Activated T-cell treated with anti-CD3 and anti-CD28 coated beads for 4 hours (primary cell): ENCODE results near the gene TPBGL.

Source experiments
- DNase-seq: peaks from one replicate; pipeline ENCODE4 v3.0.0-alpha.2; 2020

TPBGL gene

DNA sequence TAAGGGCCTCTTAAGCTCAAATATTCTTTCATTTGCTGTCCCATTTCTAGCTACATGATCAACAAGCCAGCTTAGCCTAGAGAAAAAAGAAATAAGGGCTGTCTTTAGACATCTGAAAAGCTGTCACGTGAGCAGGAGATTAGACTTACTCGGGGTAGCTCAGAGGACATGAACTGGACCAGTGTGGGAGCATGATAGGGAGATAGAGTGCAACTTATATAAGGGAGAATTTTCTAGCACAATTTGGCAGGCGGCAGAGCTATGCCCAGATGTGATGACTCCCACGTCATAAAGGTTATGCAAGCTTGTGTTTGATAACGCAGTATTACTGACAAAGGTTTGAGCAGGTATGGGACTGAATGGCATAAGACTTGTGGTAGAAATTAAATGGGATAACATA lies 28.2 kb upstream of the TPBGL start:
- DNase-seq: no peak

DNA sequence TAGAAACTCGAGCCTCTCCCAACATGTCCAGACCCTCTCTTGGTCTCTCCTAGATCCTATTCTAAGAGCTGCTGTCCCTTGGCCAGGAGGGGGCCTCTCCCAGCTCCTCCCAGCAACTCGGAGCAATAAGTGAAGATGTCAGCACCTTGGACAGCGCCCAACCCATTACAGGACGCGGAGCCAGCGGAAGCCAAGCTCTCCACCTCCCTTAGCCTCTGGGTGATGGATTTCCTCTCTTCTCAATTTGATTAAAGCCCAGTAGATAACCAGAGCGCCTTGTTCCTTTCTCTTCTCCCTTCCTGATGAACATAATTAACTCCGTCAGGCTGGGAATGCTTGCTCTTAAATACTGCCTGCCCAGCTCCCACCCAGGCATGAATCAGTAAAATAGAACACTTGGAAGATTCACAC lies 26.2 kb upstream of the TPBGL start:
- DNase-seq: peak; percentile 52

DNA sequence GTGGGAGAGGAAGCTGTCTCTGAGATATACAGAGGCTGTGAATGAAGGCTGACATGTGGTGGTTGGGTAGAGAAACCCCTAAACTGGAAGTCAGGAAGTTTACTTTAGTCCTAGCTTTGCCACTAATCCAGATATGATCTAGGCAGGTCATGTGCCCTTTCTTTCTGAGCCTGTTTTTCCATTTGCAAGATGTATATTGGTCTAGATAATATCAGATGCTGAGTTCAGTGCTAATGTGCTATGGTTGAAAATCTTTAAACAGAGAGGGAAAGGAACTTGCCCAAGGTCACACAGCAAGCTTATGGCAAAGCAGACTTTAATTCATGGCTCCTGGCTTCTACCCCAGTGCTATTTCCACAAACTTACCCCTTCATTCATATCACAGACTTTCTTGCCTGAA lies 25.7 kb upstream of the TPBGL start:
- DNase-seq: no peak

DNA sequence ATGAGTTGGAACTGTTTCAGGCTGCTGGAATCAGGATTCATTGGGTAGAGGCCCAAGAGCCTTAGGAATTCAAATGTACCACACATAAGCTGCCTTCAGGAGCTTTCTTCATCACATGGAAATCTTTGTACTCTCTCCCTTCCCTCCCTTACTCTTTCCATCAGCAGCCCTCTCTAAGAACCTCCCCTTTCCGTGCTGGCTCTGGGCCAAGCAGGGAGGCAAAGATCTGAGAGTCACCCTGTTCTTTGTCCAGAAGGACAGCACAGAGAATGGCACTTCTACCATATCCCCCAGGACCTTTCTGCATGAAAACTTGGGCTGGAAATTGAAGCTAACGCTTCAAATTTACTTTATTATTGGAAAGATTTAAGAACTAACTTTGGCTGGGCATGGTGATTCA lies 20.7 kb upstream of the TPBGL start:
- no peak for DNase-seq

DNA sequence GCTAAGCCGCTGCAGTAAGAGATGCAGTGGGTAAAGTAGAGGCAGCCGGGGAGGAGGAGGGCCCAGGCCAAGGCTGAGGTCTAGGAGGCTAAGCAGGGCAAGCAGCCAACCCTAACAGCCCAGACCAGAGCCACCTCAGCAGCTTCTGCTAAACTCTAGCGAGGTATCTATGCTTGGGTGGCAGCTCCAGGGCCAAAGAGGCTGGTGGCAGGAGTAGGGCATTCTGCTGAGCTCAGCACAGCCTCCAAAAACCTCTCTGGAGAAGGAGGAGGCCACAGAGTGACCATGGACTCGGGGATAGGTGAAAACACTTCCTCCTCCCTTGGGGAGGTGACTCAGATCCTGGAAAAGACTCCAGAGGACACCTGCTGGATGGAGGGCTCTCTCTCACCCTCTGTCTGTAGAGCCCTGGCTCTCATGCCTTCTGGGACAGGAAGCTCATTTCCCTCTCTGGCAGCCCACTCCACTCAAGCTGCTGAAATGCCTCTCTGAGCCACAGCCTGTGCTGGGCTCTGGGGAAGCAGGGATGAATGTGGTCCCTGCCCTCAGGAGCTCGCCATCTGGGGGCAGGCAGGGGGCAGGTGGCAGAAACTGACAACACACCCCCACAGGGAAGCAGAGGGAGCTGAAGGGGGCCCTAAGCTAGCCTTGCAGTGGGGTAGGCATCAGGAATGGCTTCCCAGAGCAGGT lies 16.5 kb upstream of the TPBGL start:
- DNase-seq: no peak

DNA sequence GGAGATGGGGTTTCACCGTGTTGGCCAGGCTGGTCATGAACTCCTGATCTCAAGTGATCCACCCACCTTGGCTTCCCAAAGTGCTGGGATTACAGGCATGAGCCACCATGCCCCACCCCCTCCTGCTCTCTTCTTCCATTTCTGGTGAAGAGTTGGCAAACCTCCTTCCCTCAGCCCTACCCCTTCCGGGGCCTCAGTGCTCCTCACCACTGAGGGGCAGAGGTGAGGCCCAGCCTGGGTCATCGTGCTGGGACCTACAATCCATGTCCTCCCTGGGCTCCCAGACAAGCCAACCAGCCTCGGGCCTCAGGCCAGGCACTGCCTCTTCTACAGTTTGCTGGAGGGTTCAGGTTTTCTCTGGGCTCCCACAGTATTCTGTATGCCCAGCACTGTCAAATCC lies 14.8 kb upstream of the TPBGL start:
- no peak for DNase-seq

DNA sequence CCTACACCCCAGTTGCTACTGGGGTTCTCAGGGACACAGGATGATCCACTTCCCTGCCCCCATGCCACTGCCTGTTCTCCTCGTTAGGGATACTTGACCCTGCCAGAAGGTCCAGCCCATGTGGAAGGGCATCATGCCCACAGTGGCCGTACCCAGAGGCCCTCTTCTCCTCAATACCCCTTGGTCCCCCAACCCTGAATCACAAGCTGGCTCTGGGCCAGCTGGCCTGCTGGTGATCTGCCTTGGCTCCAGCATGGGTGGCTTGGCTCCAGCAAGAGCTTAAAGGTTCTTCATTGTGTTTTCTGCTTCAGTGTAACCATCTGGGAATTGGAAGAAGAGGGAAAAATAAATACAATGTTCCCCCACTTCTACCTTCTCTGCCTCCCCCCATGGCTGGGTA lies 11.1 kb upstream of the TPBGL start:
- no peak for DNase-seq

DNA sequence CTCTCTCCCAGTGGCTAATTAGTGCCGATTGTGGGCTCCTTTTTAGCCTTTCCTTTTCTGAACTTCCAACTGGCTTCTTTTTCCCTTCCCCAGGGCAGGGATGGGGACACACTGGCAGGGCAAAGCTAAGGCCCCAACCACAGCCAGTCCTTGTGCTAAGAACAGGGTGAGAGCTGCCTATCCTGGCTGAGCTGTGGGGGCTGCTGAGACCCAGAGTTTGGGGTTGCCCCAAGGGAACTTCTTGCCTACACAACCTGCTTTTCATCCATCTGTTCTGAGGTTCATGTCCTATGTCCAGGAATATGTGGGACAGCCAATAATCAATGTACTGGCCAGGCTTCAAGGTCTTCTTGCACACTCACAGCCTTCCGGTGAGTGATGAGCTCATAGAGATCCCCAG lies 10.0 kb upstream of the TPBGL start:
- DNase-seq: no peak

DNA sequence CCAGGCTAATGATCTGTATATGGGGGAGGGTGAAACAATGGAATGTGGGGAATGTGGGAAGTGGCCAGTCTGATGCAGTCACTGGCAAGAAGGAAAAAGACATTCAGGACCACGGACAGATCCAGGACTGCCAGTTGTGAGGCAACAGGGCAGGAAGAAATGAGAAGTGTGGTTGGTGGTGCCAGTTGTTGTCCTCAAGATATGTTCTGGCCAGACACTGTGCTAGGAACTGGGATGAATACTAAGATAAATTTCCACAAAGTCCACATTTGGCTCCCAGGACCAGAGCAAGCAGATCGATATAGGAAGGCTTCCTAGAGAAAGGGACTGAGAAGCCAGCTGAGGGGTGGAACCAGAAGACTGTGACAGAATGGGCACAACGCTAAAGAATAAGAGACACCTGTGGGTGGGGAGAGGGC lies 6.8 kb upstream of the TPBGL start:
- DNase-seq: no peak

DNA sequence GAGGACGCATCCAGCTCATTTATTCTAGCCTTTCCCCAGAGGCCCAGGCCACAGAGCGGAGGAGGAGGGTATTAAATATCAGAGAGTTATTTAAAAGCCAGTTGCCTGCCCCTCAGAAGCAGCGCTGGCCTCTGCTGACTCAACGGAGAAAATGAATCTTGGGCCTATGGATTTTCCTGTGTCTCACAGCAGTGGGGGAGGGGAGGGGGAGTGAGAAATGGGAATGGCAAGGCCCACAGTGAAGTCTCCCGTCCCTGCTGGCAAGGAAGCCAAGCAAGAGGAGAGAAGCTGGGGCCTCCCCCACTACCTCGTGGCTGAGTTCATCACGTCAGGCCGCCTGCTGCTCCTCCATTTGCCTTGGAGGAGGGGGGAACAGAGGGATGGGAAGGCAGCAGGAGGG lies 4.5 kb upstream of the TPBGL start:
- DNase-seq: no peak

DNA sequence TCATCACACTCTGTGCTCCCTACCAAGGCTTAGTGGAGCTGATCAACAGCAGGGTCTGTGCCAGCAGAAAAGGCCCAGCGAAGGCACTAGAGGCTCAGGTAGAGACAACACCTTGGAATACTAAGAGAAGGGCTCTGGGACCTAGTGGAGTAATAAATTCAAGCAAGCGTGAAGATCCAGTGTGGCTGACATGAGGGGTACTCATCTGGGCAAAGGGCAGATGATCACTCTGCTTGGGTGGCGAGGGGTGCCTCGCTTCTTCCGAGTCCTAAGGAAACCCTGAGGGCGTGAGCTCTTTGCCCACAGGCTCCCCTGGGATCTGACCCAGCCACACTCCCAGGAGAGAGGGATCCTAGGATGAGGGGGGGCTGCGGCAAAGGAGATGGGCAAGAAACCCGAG lies 3.5 kb upstream of the TPBGL start:
- no peak for DNase-seq

DNA sequence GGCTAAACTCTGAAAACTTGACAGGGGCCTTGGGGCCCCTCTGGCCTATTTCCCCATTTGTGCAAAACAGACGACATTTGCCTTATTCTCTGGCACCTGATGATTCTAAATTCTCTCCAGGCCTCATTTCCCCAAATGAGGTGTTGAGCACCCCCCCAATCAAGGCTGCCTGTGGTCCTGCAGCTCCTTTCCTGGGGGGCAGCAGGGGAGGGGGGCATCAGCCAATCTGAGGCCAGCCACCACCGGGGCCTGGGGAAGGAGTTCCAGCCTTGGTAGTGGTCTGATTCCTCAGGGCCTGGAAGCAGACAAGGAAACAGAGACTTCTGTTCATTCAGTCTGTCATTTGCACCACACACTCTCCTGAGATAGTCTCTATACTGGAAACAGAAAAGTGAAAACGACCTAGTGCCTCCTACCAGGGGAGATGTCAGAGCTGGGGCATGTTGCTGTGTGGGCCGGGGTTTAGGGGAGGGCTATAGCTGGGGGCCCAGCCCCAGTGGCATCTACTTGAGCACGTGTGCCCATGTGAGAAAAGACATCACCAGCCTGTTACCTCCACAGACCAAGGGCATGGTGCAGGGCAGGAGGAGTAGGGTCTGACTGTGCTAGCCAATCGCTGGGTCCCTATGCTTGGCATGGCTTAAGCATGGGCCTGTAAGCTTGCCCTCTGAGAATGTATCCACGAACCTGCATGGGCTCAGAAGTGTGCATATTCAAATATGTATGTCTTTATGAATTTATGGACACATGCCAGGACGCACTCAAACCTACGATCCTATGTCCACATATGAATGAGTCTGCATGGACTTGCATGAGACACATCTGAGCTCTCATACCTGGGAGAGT lies 1.8 kb upstream of the TPBGL start:
- no peak for DNase-seq

DNA sequence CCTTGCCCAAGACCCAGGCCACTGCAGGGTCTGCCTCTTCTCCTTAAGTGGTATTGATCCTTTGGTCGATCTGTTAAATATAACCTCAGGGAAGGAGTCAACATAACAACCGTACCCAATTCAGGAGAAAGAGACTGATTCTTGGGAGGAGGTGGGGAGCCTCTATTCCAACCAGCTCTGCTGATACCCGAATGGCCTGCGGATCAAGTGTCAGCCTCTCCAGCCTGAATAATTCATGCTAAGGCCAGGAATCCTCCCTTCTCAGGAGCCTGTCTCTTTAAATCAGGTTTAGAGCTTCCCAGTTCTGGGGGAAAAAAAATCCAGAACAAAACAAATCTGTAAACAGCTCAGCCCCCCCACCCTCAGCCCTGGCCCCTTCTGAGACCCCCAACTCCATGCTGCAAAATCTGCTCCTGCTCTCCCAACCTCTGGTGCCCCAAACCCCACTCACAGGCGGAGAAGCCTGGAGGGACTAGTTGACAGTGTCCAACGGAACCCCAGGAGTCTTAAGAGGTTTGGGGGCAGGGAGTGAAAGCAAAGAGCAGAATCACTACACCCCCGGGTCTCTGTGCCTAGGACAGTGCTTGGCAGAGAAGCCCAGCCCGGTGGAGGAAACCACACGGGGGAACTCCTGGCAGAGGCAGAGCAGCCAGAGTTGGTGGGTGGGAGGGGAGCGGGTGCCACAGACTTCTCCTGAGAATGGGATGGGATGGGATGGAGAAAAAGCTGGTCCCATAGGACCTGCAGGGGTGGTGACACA lies 863 bp upstream of the TPBGL start:
- no peak for DNase-seq

DNA sequence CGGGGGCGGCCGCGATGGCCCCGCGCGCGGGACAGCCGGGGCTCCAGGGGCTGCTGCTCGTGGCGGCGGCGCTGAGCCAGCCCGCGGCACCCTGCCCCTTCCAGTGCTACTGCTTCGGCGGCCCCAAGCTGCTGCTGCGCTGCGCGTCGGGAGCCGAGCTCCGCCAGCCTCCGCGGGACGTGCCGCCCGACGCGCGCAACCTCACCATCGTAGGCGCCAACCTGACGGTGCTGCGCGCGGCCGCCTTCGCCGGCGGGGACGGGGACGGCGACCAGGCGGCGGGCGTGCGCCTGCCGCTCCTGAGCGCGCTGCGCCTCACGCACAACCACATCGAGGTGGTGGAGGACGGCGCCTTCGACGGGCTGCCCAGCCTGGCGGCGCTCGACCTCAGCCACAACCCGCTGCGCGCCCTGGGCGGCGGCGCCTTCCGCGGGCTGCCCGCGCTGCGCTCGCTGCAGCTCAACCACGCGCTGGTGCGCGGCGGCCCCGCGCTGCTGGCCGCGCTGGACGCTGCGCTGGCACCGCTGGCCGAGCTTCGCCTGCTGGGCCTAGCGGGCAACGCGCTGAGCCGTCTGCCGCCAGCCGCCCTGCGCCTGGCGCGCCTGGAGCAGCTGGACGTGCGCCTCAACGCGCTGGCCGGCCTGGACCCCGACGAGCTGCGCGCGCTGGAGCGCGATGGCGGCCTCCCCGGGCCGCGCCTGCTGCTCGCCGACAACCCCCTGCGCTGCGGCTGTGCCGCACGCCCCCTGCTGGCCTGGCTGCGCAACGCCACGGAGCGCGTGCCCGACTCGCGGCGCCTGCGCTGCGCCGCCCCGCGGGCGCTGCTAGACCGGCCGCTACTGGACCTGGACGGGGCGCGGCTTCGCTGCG lies 697 bp downstream of the TPBGL start:
- DNase-seq: peak; percentile 75

DNA sequence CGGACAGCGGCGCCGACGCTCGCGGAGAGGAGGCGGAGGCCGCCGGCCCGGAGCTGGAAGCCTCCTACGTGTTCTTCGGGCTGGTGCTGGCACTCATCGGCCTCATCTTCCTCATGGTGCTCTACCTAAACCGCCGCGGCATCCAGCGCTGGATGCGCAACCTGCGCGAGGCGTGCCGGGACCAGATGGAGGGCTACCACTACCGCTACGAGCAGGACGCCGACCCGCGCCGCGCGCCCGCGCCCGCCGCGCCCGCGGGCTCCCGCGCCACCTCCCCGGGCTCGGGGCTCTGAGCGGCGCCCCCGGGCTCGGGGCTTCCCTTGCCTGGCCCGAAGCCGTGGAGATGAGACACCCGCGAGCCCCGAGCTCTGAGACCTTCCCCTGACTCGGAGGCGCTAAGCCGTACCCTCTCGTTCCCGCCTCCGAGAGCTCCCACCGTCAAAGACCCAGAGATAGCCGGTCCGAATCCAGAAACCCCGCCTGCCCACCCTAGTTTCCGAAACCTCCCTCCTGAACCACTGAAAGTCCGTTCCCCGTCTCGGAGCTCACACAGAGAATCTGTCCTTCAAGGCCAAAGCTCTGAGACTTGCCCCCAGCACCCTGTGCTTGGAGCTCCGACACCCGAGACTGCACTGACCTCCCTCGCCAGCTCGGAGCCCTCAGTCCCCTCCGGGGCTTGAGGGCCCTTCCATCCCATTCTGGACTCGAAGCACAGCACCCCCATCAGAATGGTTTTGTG lies 1.5 kb downstream of the TPBGL start:
- DNase-seq: no peak

DNA sequence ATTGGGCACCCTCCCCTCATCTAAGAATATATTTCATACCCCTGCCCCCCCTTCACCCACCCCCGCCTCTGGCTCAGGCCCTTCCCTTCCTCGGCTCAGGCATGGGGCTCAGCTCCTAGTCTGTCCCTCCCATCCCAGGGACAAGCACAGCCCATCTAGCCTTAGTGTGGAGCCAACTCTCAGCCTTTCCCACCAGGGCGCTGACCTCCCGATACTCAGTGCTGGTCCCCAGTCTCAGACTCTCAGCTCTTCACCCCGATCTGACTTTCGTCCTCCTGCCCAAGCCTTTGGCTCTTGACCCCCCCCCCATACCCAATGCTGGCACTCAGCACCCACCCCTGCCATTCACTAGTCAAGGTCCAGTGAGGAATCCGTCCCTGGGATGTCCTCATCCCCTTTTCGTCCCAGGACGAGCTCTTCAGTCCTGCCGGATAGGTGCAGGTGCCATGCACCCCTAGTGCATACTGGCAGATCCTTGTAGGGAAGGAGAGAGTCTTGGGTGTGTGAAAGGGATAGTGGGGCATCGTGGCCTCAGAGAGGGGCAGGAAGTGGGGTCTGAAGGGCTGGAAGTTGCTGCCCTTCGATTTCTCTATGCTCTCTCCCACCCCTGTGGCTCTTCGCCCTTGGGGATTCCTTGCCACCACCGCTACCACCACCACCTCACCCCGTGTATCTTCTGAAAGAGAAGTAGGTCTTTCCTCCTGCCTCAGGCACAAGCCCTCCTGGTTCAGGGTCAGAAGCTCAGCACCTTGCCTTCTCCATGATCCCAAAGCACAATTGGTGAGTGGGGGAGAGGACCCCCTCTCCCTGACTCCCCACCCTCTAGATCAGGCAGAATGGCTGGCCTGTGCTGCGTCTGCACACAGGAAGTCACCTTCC lies 2.4 kb downstream of the TPBGL start:
- no peak for DNase-seq

DNA sequence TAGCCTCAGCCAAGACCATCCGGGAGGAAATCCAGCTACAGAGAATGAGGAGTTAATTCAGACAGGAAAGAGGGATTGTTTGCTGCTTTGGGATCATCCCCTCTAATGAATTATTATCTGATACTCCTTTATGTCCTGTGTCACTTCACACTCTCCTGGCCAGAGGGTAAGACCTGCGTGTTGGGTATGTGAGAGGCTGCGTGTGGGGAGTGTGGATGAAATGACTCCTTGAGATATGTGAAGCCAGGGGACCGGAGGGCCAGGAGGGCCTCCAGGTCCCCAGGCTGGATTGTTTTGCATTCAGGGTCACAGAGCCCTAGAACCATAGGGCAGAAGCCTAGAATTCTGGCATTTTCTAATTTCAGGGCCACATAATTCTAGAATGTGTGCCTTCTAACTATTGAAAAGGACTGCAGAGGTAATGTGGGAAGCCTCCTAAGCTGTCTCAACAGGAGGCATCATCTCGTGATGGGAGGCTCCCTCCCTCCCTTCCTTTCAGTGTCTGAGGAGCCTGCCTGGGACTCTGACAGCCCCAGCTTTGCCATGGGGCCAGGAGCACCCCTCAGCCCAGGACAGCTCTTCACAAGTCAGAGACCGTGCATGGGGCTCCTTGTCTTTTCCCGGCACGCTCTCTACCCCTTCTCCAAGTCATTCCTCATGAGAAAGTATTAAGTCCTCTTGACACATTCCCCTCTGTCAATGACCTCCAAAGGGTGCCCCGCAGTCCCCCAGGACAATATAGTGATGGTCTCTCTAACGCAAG lies 3.7 kb downstream of the TPBGL start:
- no peak for DNase-seq

DNA sequence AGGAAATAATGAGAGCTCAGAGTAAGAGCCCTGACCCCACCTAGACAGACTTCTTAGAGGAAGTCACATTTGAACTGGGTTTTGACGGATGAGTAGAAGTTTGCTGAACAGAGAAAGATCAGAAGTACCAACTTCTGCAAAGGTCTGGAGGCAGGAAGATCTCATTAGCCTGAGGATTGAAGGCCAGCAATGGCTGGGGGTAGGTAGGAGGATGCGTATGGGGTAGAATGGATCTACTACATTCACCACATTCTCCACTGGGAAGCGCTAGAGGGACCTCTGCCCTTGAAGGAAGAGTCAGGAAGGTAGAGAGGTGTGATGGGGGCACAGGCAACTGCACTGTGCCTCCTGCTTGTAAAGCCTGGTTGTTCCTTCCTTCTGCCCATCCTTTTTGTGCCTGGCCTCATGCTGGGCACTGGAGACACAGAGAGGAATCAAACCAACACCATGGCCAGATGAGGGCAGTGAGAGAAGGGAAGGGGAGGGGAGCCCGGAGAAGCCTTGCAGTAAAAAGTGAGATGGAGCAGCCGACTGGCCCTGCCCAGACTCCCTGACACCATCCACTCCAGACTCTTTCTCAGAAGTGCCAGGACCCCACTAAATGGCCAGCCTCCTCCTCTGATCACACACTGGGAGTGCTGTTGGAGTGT lies 4.9 kb downstream of the TPBGL start:
- DNase-seq: no peak

DNA sequence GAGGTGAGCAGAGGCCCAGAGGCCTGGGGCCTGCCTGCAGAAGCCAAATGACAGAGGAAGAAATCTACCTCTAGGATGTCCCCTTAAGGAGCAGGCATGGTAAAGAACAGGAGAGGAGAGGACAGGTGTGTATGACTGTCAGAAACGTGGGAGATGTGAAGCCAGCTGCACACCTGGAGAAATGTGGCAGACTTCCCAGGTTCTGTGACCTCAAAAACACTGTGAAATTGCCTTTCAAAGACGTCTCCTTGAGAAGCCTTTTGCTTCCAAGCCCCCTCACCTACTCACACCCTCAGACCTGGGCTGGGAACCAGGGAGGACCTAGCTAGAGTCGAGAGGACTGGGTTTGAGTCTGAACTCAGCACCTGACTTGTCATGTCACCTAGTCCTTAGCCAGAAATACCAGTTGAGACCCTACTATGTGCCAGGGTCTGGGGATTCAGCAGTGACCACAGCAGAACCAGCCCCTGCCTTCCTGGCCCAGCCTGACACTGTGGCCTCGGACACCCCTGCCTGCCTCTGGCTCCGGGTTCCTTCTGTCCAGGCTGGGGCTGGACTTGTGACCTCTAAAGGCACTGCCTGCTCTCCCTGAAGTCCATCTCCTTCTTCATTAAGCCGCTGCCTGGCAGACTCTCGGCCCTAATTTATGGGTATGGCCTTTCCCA lies 5.6 kb downstream of the TPBGL start:
- no peak for DNase-seq
